COR-L47 (cell line): ENCODE measurements around the gene FCN2.
"Not testable (repeated sequence)": the region's sequence is repeated elsewhere in the genome, so short reads cannot be mapped to it uniquely, and the experiment has no call there.

Source experiments
- DNase-seq: peaks from one replicate; lab custom pipeline; 2025; lab: John Stamatoyannopoulos, UW

Gene FCN2

GRCh38 chr9:134847752-134848432, 32.7 kb upstream of the FCN2 start:
- no peak for DNase-seq

GRCh38 chr9:134848504-134848903, 32.1 kb upstream of the FCN2 start:
- DNase-seq: no peak

GRCh38 chr9:134850611-134851010, 30.0 kb upstream of the FCN2 start:
- DNase-seq: no peak

GRCh38 chr9:134851020-134851419, 29.6 kb upstream of the FCN2 start:
- no peak for DNase-seq

GRCh38 chr9:134852906-134853654, 27.5 kb upstream of the FCN2 start:
- no peak for DNase-seq

- no peak for DNase-seq
Measured at GRCh38 chr9:134853893-134854292, 26.7 kb upstream of the FCN2 start.

- DNase-seq: no peak
Measured at GRCh38 chr9:134854541-134854981, 26.0 kb upstream of the FCN2 start.

GRCh38 chr9:134855231-134855899, 25.2 kb upstream of the FCN2 start:
- no peak for DNase-seq

- DNase-seq: no peak
Measured at GRCh38 chr9:134855900-134856377, 24.7 kb upstream of the FCN2 start.

- DNase-seq: not testable (repeated sequence)
Measured at GRCh38 chr9:134857451-134857850, 23.2 kb upstream of the FCN2 start.

- DNase-seq: no peak
Measured at GRCh38 chr9:134858051-134858841, 22.4 kb upstream of the FCN2 start.

GRCh38 chr9:134860510-134860909, 20.1 kb upstream of the FCN2 start:
- no peak for DNase-seq

GRCh38 chr9:134861595-134862334, 18.8 kb upstream of the FCN2 start:
- DNase-seq: no peak

- DNase-seq: no peak
Measured at GRCh38 chr9:134863306-134863902, 17.2 kb upstream of the FCN2 start.

- DNase-seq: no peak
Measured at GRCh38 chr9:134863941-134864820, 16.4 kb upstream of the FCN2 start.

GRCh38 chr9:134864821-134865190, 15.8 kb upstream of the FCN2 start:
- DNase-seq: no peak

- no peak for DNase-seq
Measured at GRCh38 chr9:134867917-134868750, 12.5 kb upstream of the FCN2 start.

GRCh38 chr9:134868751-134869553, 11.7 kb upstream of the FCN2 start:
- DNase-seq: no peak
